ENCODE results near the gene ZNF442. TPM values are rescaled to one million over a fixed set of nuclear protein-coding genes. Genes with fewer than 3 reads are reported as not detected.
"Not testable (repeated sequence)": the region's sequence is repeated elsewhere in the genome, so short reads cannot be mapped to it uniquely, and the experiment has no call there.

ZNF442 gene
- total RNA-seq, 2 experiments from 2014 or later, result 2.3 TPM

DNA sequence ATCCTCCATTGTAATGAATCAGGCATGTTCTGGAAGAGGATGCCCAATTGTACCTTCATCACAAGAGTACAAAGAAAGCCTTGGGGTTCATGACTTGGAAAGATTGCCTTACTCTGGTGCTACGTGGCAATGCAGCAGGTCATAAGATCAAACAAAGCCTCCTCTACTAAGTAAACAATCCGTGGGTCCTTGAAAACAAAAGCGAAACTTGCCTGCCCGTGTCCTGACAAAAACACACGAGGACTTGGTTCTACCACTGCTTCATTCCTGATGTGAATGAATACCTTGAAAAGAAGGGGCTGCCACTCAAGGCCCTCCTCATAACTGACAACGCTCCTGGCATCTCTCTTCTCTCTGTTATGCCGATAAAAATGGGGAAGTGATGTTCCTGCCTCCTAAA, 50.9 kb downstream of the ZNF442 start:
- Mint-ChIP-seq H3K9me3 (peaks cover 30% of the 10 kb centered on the region), H3K27ac (no peak overlapping the region), H3K36me3 (peaks cover 38% of the 10 kb centered on the region), H3K27me3 (no peaks in the 10 kb centered on the region), H3K4me3 (no peak overlapping the region), H3K4me1 (ENCODE audit: low read depth) (no peaks in the 10 kb centered on the region)
- intact Hi-C loops (cut with micrococcal nuclease), result no loop called here
- DNase-seq, result no peak
- CTCF ChIA-PET, result no interaction called here
- POLR2A ChIA-PET, result interaction anchor here (0.8 kb wide), 1 partner anchor 108 kb away, joined by 5 read pairs; no protein-coding TSS in a partner anchor

DNA sequence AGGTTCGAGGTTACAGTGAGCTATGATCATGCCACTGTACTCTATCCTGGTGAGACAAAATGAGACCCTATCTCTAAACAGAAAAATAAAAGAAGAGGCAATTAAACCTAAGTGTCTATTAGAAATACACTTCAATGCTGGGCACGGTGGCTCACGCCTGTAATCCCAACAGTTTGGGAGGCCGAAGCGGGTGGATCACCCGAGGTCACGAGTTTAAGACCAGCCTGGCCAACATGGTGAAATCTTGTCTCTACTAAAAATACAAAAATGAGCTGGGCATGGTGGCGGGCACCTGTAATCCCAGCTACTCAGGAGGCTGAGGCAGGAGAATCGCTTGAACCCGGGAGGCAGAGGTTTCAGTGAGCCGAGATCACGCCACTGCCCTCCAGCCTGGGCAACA, 56.6 kb downstream of the ZNF442 start:
- H3K27ac Mint-ChIP-seq; POLR2A ChIA-PET; CTCF ChIA-PET; H3K4me3 Mint-ChIP-seq; intact Hi-C loops (cut with micrococcal nuclease); H3K36me3 Mint-ChIP-seq; DNase-seq; H3K27me3 Mint-ChIP-seq; H3K9me3 Mint-ChIP-seq; H3K4me1 Mint-ChIP-seq (ENCODE audit: low read depth): not testable (repeated sequence)

Other genes with a start within 250 kb of the ZNF442 start
- 1 to 10 TPM; 1.5 to 2.7 TPM for gene ZNF20, start 225.3 kb downstream of the ZNF442 start, total RNA-seq
- 1 to 10 TPM; 2.5 to 3.4 TPM for gene ZNF625, start 208.9 kb downstream of the ZNF442 start, total RNA-seq
- 10 to 100 TPM in 1 of 2 experiments, 1 to 10 TPM in 1; 9.5 to 12.8 TPM for gene ZNF136, start 202.6 kb downstream of the ZNF442 start, total RNA-seq
- gene ZNF44, start 70.8 kb downstream of the ZNF442 start, total RNA-seq, result 1 to 10 TPM; 7.5 to 8.9 TPM
- 1 to 10 TPM; 6.1 to 6.3 TPM for gene ZNF563, start 32.0 kb downstream of the ZNF442 start, total RNA-seq
- 1 to 10 TPM; 4.2 to 4.7 TPM for gene ZNF799, start 35.6 kb upstream of the ZNF442 start, total RNA-seq
- 1 to 10 TPM; 5.1 to 5.3 TPM for gene ZNF443, start 75.3 kb upstream of the ZNF442 start, total RNA-seq
- 1 to 10 TPM; 1.5 to 2.4 TPM for gene ZNF709, start 119.1 kb upstream of the ZNF442 start, total RNA-seq
- 1 to 10 TPM; 6.5 to 7.0 TPM for gene ZNF564, start 185.8 kb upstream of the ZNF442 start, total RNA-seq
- gene ZNF490, start 245.1 kb upstream of the ZNF442 start, total RNA-seq, result 1 to 10 TPM; 6.9 to 7.0 TPM
- 10 to 100 TPM; 18.2 to 19.1 TPM for gene ZNF791, start 245.2 kb upstream of the ZNF442 start, total RNA-seq